Lower lobe of right lung (tissue), 2 donors: Measurements from ENCODE around the gene HHIPL1. TPM values are rescaled to one million over a fixed set of nuclear protein-coding genes. Genes with fewer than 3 reads are reported as not detected.

Experiments used
- ATAC-seq, 2 donors: fragments of 200-7000 bp; cut with Tn5 transposase; one replicate each; pipeline ENCODE4 v1.9.1; 2020 to 2022; ENCODE audit warnings: mild to moderate bottlenecking in 2 of 2, moderate library complexity in 2 of 2
- DNase-seq: peaks from one replicate; pipeline ENCODE4 v3.0.0-alpha.2; 2020
- H3K27ac ChIP-seq: fragments of 200-600 bp; one replicate; pipeline ENCODE4 v1.8.0; 2022
- H3K27me3 ChIP-seq: fragments of 200-600 bp; one replicate; pipeline ENCODE4 v1.8.0; 2022; ENCODE audit warnings: low read depth
- H3K36me3 ChIP-seq: fragments of 200-600 bp; one replicate; pipeline ENCODE4 v1.8.0; 2022; ENCODE audit warnings: mild to moderate bottlenecking
- H3K4me1 ChIP-seq: fragments of 200-600 bp; one replicate; pipeline ENCODE4 v1.8.0; 2022
- H3K4me3 ChIP-seq: fragments of 200-600 bp; one replicate; pipeline ENCODE4 v1.8.0; 2022; ENCODE audit warnings: mild to moderate bottlenecking
- H3K9me3 ChIP-seq: fragments of 200-600 bp; one replicate; pipeline ENCODE4 v1.8.0; 2022
- CTCF ChIP-seq: fragments of 200-600 bp; IDR thresholded peaks from one replicate; pipeline ENCODE4 v1.8.0; 2022; ENCODE audit warnings: antibody characterized with exemption, mild to moderate bottlenecking
- intact Hi-C: fragments of 100-400 bp; cut with DNase I; formaldehyde crosslinking; loops from one replicate; pipeline ENCODE4 v1.11.0; 2022
- total RNA-seq: library from RNA; stranded (reverse); fragmentation: NEBNext Ultra II Directional; extraction: Animal tissue kit (Norgen Biotek cat#: 25700); gene quantifications from one replicate; pipeline ENCODE4 v1.2.1, GENCODE V29; 2021
- donor health status: DM: no; HTN: yes; CAD: no; lungs with severe emphysema.

HHIPL1 gene
- total RNA-seq, 1 donor from 2014 or later = 1.6 TPM

- H3K27ac ChIP-seq = no peak overlapping the region
- H3K4me3 ChIP-seq = peak overlapping the region; percentile 62
- no peak for DNase-seq
- H3K4me1 ChIP-seq = peaks cover 17% of the 10 kb centered on the region
- H3K27me3 ChIP-seq = peaks cover 11% of the 10 kb centered on the region
- H3K9me3 ChIP-seq = no peaks in the 10 kb centered on the region
- intact Hi-C loops = no loop called here
- TF ChIP-seq CTCF = no peak
- H3K36me3 ChIP-seq = no peaks in the 10 kb centered on the region
- ATAC-seq = no peak
These were observed 39.5 kb downstream of the HHIPL1 start for GRCh38 chr14:99684410-99684934.

GRCh38 chr14:99685151-99685591, 40.2 kb downstream of the HHIPL1 start:
- ATAC-seq = no peak
- Histone ChIP-seq H3K36me3 (no peaks in the 10 kb centered on the region), H3K4me3 (no peak overlapping the region), H3K27me3 (peaks cover 11% of the 10 kb centered on the region), H3K9me3 (no peaks in the 10 kb centered on the region), H3K27ac (no peak overlapping the region), H3K4me1 (peaks cover 17% of the 10 kb centered on the region)
- no peak for DNase-seq
- no peak for TF ChIP-seq CTCF
- intact Hi-C loops = no loop called here

- intact Hi-C loops = no loop called here
- DNase-seq (no peak), ATAC-seq (no peak)
- no peak for TF ChIP-seq CTCF
- H3K9me3 ChIP-seq = no peaks in the 10 kb centered on the region
- H3K36me3 ChIP-seq = no peaks in the 10 kb centered on the region
- peaks cover 11% of the 10 kb centered on the region for H3K27me3 ChIP-seq
- H3K4me1 ChIP-seq = peaks cover 17% of the 10 kb centered on the region
- H3K27ac ChIP-seq = no peak overlapping the region
- no peak overlapping the region for H3K4me3 ChIP-seq
These were observed 40.7 kb downstream of the HHIPL1 start for GRCh38 chr14:99685596-99685995.

GRCh38 chr14:99686557-99687283, 41.8 kb downstream of the HHIPL1 start:
- intact Hi-C loops = no loop called here
- DNase-seq (no peak), ATAC-seq (no peak)
- Histone ChIP-seq H3K4me1 (peaks cover 17% of the 10 kb centered on the region), H3K27ac (no peak overlapping the region), H3K36me3 (no peaks in the 10 kb centered on the region), H3K9me3 (no peaks in the 10 kb centered on the region), H3K27me3 (peaks cover 11% of the 10 kb centered on the region), H3K4me3 (no peak overlapping the region)
- TF ChIP-seq CTCF = no peak

GRCh38 chr14:99687284-99688209, 42.6 kb downstream of the HHIPL1 start:
- H3K27ac ChIP-seq = no peak overlapping the region
- no peaks in the 10 kb centered on the region for H3K9me3 ChIP-seq
- H3K4me1 ChIP-seq = peaks cover 17% of the 10 kb centered on the region
- no peak overlapping the region for H3K4me3 ChIP-seq
- peaks cover 11% of the 10 kb centered on the region for H3K27me3 ChIP-seq
- TF ChIP-seq CTCF = peak; percentile 61
- ATAC-seq = no peak
- no peaks in the 10 kb centered on the region for H3K36me3 ChIP-seq
- no peak for DNase-seq
- intact Hi-C loops = no loop called here
